GF-D8 (cell line): Measurements from ENCODE around the gene RUSC2.
"Not testable (repeated sequence)": the region's sequence is repeated elsewhere in the genome, so short reads cannot be mapped to it uniquely, and the experiment has no call there.

Source experiments
- DNase-seq: peaks from one replicate; lab custom pipeline; 2025; lab: John Stamatoyannopoulos, UW

The RUSC2 gene

DNA sequence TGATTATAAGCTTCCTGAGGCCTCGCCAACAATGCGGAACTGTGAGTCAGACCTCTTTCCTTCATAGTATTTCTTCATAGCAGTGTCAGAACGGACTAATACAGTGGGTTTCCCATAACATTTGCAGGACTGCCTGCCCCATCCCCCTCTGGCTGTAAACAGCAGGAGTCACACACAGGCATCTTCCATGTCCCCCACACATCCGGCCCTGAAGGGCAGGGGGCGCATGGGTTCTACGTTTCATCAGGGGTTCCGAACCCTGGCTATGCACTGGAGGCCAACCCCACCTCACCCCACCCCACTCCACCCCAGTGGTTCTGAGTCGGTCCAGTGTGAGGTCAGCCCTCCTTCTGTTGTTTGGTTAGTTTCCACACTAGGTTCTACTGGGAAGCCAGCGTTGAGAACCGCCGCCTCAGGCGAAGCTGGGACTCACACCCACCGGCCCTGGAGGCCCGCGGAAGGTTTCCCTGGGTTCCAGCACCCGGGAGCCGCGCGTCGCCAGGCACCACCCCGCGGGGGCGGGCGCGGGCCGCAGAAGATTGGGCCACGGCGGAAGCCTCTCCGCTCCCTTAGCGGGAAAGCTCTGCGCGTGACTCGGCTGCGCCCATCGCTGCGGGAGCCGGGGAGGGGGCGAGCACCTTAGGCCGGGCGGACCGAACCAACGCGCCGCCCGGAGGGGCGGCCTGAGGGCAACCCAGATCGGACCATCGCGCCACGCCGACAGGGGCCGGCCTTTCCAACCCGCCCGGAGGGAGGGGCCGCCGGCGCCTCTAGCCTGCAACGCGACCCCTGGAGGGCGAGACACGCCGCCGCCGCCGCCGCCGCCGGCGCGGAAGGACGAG, at the start of gene RUSC2:
TSS of gene RUSC2 (plus strand) at position 799 of the 842 bp plus-strand sequence. CDS start 56,411 bp downstream, outside the sequence.
- peak; percentile 82 for DNase-seq

GRCh38 chr9:35446012-35446411, 43.9 kb upstream of the RUSC2 start:
- no peak for DNase-seq

GRCh38 chr9:35448496-35448895, 41.4 kb upstream of the RUSC2 start:
- DNase-seq: no peak

GRCh38 chr9:35452481-35452880, 37.4 kb upstream of the RUSC2 start:
- DNase-seq: no peak

DNA sequence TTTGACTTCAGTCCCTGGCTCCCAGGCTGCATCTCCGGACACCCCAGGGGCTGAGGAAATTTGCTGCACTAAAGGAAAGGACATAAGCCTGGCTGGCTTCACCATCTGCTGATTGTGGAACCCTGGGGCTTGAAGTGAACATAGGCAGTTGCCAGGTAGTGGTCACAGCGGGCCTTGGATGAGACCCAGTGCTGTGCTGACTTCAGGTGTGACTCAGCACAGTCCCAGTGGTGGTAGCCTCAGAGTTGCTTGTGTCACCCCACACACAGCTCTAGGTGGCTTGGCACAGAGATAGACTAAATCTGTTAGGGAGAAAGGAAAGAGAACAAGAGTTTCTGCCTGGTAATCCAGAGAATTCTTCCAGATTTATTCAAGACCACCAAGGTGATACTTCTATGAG, 36.1 kb upstream of the RUSC2 start:
- DNase-seq: no peak

- DNase-seq: no peak
These were observed 25.5 kb upstream of the RUSC2 start for GRCh38 chr9:35464141-35465025.

GRCh38 chr9:35470340-35470739, 19.6 kb upstream of the RUSC2 start:
- DNase-seq: no peak

- DNase-seq: no peak
These were observed 19.0 kb upstream of the RUSC2 start for GRCh38 chr9:35470894-35471293.

- DNase-seq: no peak
These were observed 13.3 kb upstream of the RUSC2 start for GRCh38 chr9:35476596-35476995.

GRCh38 chr9:35477211-35477855, 12.6 kb upstream of the RUSC2 start:
- DNase-seq: peak; percentile 20

- no peak for DNase-seq
These were observed 11.0 kb upstream of the RUSC2 start for GRCh38 chr9:35478871-35479270.

DNA sequence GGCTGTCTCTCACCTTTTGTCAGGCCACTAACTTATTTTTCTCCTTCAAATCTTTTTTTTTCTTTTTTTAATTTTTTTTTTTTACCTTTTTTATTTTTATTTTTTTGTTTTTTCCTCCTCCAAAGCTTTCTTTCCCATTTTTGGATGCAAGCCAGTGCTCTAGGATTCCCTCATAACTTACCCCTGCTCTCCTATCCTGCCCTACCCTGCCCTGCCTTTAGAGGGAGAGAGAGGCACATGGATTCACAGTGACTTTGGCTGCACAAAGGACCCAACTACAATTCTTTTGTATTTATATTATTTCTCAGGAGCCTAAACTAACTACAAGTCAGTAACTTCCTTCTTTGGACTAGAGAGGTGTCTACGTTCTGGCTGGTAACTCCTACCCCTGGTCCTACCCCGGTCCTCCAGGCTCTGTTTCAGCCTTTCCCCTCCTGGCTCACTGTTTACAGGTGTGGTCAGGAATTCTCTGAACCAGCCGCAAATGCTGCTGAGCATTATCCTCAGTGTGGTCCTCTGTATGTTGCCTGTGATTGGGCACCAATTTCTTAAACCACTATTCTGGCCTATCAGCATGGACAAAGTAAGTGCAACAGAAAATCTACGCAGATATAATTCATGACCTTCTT, 8.4 kb upstream of the RUSC2 start:
- no peak for DNase-seq

GRCh38 chr9:35482071-35482470, 7.8 kb upstream of the RUSC2 start:
- DNase-seq: no peak

GRCh38 chr9:35484406-35484805, 5.5 kb upstream of the RUSC2 start:
- no peak for DNase-seq

DNA sequence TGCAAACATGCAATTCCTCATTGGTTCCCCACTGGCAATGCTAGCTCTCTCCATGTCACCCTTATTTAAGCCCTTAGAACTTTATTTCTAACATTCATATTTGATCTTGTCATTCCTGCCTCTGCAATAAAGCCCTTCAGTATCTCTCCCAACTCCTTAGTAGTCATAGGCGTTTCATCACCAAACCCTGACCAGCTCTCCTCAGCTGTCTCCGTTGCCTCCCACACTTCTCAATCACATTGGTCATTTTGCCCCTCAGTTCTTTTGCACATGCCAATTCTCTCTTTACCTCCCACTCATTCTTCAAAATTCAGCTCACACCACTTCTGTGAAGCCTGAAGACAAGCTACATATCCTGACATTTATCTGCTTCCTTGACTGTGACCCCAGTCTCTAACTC, 2.8 kb upstream of the RUSC2 start:
- no peak for DNase-seq

GRCh38 chr9:35488021-35488420, 1.9 kb upstream of the RUSC2 start:
- no peak for DNase-seq

DNA sequence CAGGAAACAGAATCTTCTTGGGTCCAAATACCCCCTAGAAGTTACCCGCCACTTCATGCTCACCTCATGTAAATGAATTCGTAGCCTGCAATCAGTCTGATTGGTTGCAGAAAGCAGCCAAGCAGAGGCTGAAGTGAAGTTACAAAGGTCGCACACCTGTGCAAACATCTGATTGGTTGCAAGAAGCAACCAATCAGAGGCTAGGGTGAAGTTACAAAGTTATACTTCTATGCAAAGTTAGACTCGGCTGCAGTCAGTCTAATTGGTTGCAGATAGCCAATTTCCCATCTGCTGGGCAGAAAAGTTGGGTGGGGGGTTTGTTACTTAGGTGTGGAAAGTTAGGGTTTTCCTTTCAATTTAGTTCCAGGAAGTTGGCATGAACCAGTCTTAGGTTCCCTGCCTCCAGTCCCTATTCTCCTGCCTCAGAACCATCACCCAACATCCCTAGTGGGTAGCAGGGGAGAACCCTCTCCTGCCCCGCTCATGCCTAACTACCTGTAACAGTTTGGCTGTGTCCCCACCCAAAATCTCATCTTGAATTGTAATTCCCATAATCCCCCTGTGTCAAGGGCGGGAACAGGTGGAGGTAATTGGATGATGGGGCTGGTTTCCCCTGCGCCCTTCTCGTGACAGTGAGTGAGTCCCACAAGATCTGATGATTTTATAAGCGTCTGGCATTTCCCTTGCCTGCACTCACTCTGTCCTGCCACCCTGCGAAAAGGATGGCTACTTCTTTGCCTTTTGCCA, 1.2 kb upstream of the RUSC2 start:
- DNase-seq: no peak

GRCh38 chr9:35490155-35490909, 421 bp downstream of the RUSC2 start:
- no peak for DNase-seq

DNA sequence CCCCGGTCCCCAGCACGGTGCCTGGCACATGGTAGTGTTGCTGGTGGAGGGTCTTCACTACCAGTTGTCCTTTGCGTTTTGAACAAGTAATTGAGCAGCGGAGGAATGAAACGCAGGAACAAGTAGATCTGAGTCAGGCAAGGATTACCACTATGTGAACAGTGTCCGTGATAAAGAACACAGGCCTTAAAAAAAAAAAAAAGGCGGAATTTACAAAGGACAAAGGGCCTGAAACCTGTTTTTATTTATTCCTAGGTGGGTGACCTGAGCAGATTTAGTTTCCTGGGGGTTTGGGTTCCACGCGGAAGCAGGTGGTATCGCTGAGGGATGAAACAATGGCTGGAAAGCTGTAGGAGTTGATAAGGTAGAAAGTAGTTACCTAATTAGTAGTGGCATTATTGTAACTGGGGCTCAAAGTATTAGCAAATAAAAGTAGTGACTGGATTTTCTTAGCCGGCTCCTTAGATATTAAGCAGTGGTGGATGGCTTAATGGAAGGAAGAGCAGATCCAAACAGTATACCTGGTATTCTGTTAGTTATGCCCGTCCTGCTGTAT, 1.1 kb downstream of the RUSC2 start:
- peak; percentile 16 for DNase-seq

DNA sequence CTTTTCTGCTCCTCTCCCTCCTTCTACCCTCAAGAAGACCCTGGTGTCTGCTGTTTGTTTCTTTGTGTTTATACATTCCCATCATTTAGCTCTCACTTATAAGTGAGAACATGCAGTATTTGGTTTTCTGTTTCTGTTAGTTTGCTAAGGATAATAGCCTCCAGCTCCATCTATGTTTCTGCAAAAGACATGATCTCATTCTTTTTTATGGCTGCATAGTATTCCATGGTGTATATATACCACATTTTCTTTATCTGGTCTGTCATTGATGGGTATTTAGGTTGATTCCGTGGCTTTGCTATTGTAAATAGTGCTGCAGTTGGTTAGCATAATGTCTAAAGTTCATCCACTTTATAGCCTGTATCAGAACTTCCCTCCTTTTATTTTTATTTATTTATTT, 3.2 kb downstream of the RUSC2 start:
- DNase-seq: not testable (repeated sequence)
